Measurements from ENCODE around the gene RALGAPA1.
"Not testable (repeated sequence)": the region's sequence is repeated elsewhere in the genome, so short reads cannot be mapped to it uniquely, and the experiment has no call there.

Gene RALGAPA1

DNA sequence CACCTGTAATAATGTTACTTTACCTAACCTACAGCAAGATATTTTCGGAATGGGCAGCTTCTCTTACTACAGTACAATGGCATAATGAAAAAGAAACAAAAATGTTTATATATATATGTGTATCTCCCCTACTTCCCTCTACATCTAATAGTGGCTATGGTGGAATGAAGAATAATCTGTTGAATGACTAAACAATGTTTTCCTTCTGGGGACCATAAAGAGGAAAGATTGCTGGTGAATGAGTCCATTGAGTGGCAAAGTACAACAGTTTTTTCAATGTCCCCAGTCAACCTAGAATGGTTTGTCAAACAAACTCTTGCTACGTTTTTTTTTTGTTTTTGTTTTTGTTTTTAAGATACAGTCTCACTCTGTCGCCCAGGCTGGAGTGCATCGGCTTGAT, 47.2 kb downstream of the RALGAPA1 start:
- no peak for DNase-seq

DNA sequence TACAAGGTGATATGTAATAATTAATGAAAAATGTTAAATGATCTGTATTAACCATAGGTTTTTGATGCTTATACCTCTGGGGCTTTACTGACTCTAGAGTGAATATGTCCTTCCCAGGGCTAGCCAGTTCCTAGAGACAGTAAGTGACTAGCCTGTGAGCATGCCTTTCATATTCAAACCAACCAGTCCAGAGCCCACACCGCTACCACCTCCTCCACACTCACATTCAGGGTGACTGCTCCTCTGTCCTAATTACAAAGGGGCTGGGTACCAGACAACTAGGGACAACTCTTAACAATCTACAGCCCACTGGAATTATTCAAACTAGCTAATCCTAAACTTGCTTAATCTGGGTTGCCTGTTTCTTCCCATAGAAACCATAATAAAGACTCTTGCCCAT, 49.0 kb downstream of the RALGAPA1 start:
- no peak for DNase-seq

- DNase-seq: no peak
These were observed 50.5 kb downstream of the RALGAPA1 start for GRCh38 chr14:35758523-35759129.

DNA sequence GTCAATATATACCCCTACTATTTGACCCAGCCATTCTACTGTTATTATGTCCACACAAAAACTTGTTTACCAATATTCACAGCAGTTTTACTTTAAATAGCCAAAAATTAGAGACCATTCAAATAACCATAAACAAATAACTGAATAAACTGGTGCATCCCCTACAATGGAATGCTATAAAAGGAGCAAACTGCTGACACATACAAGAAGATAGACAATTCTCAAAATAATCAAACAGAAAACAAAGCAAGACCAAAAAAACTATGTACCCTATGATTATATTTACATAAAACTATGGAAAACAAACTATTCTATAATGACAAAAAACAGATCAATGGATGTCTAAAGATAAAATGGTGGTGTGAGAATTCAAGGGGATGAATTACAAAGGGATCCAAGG, 54.4 kb downstream of the RALGAPA1 start:
- DNase-seq: no peak

DNA sequence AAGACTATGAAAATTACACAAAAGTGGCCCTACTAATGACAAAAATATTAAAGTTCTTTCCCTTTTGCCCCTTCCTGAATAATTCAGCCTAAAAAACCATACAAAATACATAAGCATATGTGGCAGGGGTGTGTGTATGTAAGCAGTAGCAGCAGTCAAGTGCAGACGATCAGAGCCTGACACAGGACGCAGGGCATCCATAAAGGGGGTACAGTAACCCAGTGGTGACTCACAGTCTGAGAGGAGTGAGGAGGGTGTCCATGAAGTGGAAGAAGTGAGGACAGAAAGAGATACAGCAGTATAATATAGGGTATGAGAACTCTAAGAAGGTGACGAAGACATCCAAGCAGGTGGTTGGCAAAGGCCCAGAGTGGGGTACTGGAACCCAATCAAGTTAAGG, 56.7 kb downstream of the RALGAPA1 start:
- no peak for DNase-seq

DNA sequence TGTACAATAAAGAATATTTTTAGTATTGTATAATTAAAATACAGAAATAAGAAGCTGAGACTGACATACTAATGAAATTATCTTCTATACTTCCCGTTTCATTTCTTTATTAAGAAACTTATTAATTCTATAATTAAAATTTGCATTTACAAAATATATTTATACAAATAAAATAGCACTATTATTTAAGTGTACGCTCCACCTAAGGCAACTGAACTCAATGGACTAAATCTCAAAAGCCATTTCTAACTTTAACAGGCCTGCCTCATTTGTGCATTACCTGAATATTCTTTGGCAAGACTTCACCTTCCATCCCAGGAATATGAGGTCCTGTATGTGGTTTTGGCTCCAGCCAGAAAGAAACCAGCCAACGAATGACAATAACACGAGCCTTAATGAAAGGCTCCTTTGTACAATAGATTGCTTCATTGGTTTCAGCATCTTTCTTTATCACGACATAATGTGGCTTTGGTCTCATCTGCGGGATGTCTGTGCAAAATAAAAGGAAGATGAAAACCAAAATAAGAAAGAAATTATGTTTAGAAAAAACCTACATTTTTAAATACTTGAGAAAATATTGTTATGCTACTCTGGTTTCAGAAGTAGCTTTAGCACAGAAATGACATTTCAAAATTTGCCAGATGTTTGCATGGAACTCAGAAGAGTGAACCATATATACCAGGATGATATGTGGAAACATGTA, 58.7 kb downstream of the RALGAPA1 start:
- no peak for DNase-seq

- no peak for DNase-seq
These were observed 61.7 kb downstream of the RALGAPA1 start for GRCh38 chr14:35747379-35747778.

GRCh38 chr14:35742442-35742841, 66.7 kb downstream of the RALGAPA1 start:
- DNase-seq: no peak

GRCh38 chr14:35742032-35742371, 67.1 kb downstream of the RALGAPA1 start:
- no peak for DNase-seq

GRCh38 chr14:35741345-35742031, 67.6 kb downstream of the RALGAPA1 start:
- no peak for DNase-seq

- DNase-seq: no peak
These were observed 68.9 kb downstream of the RALGAPA1 start for GRCh38 chr14:35740215-35740614.

GRCh38 chr14:35735163-35735562, 73.9 kb downstream of the RALGAPA1 start:
- DNase-seq: not testable (repeated sequence)

DNA sequence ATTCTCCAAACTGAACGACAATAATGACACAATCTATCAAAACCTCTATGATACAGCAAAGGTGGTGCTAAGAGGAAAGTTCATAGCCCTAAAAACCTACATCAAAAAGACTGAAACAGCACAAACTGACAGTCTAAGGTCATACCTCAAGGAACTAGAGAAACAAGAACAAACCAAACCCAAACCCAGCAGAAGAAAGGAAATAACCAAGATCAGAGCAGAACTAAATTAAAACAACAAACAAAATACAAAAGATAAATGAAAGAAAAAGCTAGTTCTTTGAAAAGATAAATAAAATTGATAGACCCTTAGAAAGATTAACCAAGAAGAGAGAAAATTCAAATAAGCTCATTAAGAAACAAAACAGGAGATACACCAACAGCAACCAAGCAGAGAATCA, 75.6 kb downstream of the RALGAPA1 start:
- not testable (repeated sequence) for DNase-seq

DNA sequence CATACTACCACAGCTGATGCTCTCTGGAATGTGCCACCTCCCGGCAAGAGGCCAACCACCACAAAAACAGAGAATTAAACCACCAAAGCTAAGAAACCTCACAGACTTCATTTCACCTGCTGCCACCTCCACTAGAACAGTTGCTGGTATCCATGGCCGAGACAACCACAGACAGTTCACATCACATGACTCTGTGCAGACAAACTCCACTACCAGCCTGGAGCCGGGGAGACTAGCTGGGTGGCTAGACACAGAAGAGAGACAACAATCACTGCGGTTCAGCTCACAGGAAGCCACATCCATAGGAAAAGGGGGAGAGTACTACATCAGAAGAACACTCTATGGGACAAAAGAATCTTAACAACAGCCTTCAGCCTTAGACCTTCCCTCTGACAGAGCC, 78.2 kb downstream of the RALGAPA1 start:
- DNase-seq: no peak

- DNase-seq: no peak
These were observed 81.3 kb downstream of the RALGAPA1 start for GRCh38 chr14:35727764-35728163.

GRCh38 chr14:35725930-35726329, 83.2 kb downstream of the RALGAPA1 start:
- no peak for DNase-seq

- no peak for DNase-seq
These were observed 94.0 kb downstream of the RALGAPA1 start for GRCh38 chr14:35715079-35715478.

DNA sequence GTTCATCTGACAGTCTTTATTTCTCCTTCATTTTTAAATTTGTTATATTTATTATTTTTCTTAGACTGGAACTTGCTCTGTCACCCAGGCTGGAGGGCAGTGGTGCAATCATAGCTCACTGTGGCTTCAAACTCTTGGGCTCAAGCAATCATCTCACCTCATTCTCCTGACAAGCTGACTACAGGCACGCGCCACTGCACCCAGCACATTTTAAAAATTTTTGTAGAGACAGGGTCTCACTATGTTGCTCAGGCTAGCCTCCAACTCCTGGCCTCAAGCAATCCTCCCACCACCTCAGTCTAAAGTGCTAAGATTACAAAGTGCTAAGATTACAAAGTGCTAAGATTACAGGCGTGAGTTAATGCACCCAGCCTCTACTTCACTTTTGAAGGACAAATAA, 96.6 kb downstream of the RALGAPA1 start:
- DNase-seq: no peak

DNA sequence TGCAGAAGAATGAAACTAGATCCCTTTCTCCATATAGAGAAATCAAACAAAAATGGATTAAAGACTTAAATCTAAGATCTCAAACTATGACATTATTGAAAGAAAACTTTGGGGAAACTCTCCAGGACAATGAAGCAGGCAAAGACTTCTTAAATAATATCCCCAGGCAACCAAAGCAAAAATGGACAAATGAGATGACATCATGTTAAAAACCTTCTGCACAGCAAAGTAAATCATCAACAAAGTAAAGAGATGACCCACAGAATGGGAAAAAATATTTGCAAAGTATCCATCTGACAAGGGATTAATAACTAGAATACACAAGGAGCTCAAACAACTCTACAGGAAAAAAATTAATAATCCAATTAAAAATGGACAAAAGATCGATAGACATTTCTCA, 101.0 kb downstream of the RALGAPA1 start:
- DNase-seq: no peak

GRCh38 chr14:35705636-35706035, 103.5 kb downstream of the RALGAPA1 start:
- no peak for DNase-seq

DNA sequence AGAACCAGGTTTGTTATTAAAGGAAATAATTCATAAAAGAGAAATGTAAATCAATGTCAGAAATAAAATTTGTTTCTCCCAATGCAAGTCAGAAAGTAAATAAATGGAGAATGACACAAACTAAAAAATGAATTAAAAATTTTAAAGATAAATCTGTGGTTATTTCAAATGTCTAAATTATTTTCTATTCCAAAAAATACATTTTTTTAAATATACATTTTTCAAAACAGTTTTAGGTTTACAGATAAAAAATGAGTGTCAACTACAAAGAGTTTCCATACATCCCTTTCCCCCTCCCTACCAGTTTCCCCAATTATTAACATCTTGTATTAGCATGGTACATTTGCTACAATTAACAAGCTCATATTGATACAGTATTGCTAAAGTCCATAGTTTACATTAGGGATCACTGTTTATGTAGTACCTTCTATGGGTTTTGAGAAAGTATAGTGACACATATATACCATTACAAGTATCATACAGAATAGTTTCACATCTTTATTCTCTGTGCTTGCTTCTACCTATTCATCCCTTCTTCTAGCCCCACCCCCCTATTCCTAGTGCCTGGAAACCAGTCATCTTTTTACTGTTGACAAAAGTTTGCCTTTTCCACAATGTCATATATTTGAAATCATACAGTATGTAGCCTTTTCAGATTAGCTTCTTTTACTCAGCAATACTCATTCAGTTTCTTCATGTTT, 104.2 kb downstream of the RALGAPA1 start:
- no peak for DNase-seq

GRCh38 chr14:35701531-35701930, 107.6 kb downstream of the RALGAPA1 start:
- no peak for DNase-seq

DNA sequence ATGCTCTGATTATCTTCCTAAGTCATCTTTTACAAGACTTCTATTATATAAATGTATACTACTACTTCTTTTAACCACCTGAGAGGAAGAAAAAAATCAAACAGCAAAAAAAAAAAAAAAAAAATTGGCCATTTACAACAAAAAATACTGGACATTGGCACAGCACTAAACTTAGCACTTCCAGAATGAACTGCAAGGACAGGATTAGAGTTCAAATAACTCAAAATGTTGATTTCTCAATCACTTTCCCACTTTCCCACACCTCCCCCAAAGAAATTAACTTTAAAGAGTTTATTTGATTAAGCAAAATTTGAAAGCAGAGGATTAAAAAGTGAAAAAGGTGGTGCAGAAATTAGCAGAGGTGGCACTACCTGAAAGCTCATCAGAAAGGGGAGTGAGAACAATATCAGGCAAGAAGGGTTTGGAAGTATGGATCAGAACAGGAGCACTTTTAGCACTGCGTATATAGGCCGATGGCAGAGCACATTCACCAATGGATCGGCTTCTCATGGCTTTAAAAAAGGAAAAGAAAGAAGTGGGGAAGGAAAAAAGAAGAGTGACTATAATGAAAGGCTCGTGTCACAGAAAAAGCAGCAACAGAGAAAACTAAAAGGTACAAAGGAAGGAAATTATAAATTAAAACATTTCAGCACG, 109.2 kb downstream of the RALGAPA1 start:
- no peak for DNase-seq

Data from NCI-H1417 treated with DMSO at 0.1 percent for 48 hours (cell line).